ENCODE data around the gene PCNT. TPM values are rescaled to one million over a fixed set of nuclear protein-coding genes. Genes with fewer than 3 reads are reported as not detected.

Gene PCNT
- total and polyA plus RNA-seq, 2 of the 8 experiments (the other 6 are each of a cell fraction or from before 2014, with no cell fraction given): 9.9 to 45.1 TPM

DNA sequence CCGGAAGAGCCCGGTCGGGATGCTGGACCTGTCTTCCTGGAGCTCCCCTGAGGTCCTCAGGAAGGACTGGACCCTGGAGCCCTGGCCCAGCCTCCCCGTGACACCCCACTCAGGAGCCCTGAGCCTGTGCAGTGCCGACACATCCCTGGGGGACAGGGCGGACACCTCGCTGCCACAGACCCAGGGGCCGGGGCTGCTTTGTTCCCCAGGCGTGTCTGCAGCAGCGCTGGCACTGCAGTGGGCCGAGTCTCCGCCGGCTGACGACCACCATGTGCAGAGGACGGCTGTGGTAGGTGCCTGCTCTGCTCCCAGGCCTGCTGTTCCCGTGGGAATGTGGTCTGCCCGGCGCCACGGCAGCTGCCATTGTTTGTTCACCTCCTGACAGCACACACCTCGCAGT lies 92.6 kb downstream of the PCNT start:
- no peak overlapping the region for H3K9ac ChIP-seq (replicated peaks in 1 of 4; ENCODE audit: extremely low read depth in 1 of 4, low read depth in 3 of 4, low read length in 3 of 4)
- FAIRE-seq (no peak), DNase-seq (ENCODE audit: low read depth in 1 of 2, low spot score in 2 of 2) (no peak)
- no peaks in the 10 kb centered on the region for H3K79me2 ChIP-seq (ENCODE audit: control insufficient read depth in 1 of 2, insufficient read depth in 2 of 2, low read length in 2 of 2)
- no peak overlapping the region for H3K4me2 ChIP-seq (ENCODE audit: insufficient read depth in 1 of 2, low read depth in 2 of 2, low read length in 2 of 2)
- no peak overlapping the region for H2AK5ac ChIP-seq (ENCODE audit: low read depth, low read length)
- H3K36me3 ChIP-seq (ENCODE audit: control insufficient read depth in 2 of 4, insufficient read depth in 4 of 4, low read length in 3 of 4): peaks cover 2 to 23% (median 14%) of the 10 kb centered on the region in 4 experiments; a peak in 6 of 8 replicates
- TF ChIP-seq BRCA1 (IDR thresholded peaks at IDR 0.05; ENCODE audit: low read depth, low read length) (no peak), RAD21 (IDR thresholded peaks at IDR 0.05 in 1 of 2, conservative IDR thresholded peaks at IDR 0.05 in 1 of 2; ENCODE audit: low read depth in 2 of 2, low read length in 2 of 2) (no peak)
- no peak overlapping the region for H2BK5ac ChIP-seq (ENCODE audit: low read depth, low read length)
- H3K79me1 ChIP-seq (ENCODE audit: low read depth, low read length): no peaks in the 10 kb centered on the region; the same call in 1 of the 2 replicates
- no peak overlapping the region for H2BK120ac ChIP-seq (replicated peaks; ENCODE audit: low read depth, low read length)
- no peak overlapping the region for H3K27ac ChIP-seq (ENCODE audit: low read depth, low read length)
- H3K9me3 ChIP-seq (ENCODE audit: insufficient read depth in 2 of 2, low read depth in 1 of 2, low read length in 1 of 2): no peaks in the 10 kb centered on the region
- no peak overlapping the region for H3K4ac ChIP-seq (replicated peaks; ENCODE audit: insufficient read length, low read depth, low read length)
- ChIA-PET POLR2A (ENCODE audit: partially characterized antibody) (no interaction called here), CTCF (ENCODE audit: partially characterized antibody) (interaction anchor here (0.6 to 1.0 kb wide), 2 partner anchors 39 to 409 kb away, joined by 3 read pairs; no protein-coding TSS in a partner anchor)
- no peak overlapping the region for H2BK12ac ChIP-seq (ENCODE audit: low read depth, low read length)
- no peak overlapping the region for H3K56ac ChIP-seq (replicated peaks; ENCODE audit: insufficient read length, low read depth, low read length)
- H3K23ac ChIP-seq (ENCODE audit: insufficient read length): no peak overlapping the region
- H3K14ac ChIP-seq (ENCODE audit: insufficient read length): no peak overlapping the region
- WGBS, 2 experiments (ENCODE audit: extremely low coverage in 1 of 2, insufficient coverage in 1 of 2, insufficient read length in 1 of 2, insufficient replicate concordance in 2 of 2, low coverage in 1 of 2, low lambda C conversion rate in 2 of 2, missing lambda C conversion rate in 1 of 2): 99% methylated on average over 13 of the region's 20 CpGs; no CpG with 5 or more reads in 1 of the 2 experiments
- H2BK20ac ChIP-seq (ENCODE audit: low read length): no peak overlapping the region
- H3K27me3 ChIP-seq (replicated peaks in 1 of 4; ENCODE audit: control insufficient read depth in 3 of 4, extremely low read depth in 1 of 4, insufficient read depth in 3 of 4, low read length in 3 of 4): no peaks in the 10 kb centered on the region
- no peaks in the 10 kb centered on the region; a peak in 1 of 7 replicates for H3K4me1 ChIP-seq (replicated peaks in 1 of 4; ENCODE audit: control insufficient read depth in 3 of 4, insufficient read depth in 4 of 4, low read length in 3 of 4)
- no peak overlapping the region for H4K8ac ChIP-seq (ENCODE audit: extremely low read depth, insufficient read depth, low read length)
- H3K18ac ChIP-seq (ENCODE audit: extremely low read depth, low read length): no peak overlapping the region
- no peak overlapping the region for H3K4me3 ChIP-seq (ENCODE audit: extremely low read depth in 1 of 4, insufficient read depth in 2 of 4, low read depth in 3 of 4, low read length in 4 of 4)
- no peak overlapping the region for H4K5ac ChIP-seq (ENCODE audit: insufficient read length, low read depth, low read length)
- no peaks in the 10 kb centered on the region for H3K23me2 ChIP-seq (ENCODE audit: low read depth, low read length)
- H4K91ac ChIP-seq (replicated peaks; ENCODE audit: insufficient read length, low read length): no peak overlapping the region
- no peak overlapping the region for H2AFZ ChIP-seq (ENCODE audit: low read length)
- H2BK15ac ChIP-seq (ENCODE audit: low read length): no peak overlapping the region
- no peaks in the 10 kb centered on the region for H4K20me1 ChIP-seq (replicated peaks in 1 of 2; ENCODE audit: control insufficient read depth in 1 of 2, insufficient read depth in 2 of 2, low read length in 2 of 2)
